Panc1 (cell line): ENCODE data around the gene DNAJC13.

Source experiments
- CTCF ChIP-seq: fragments of 450-650 bp; IDR thresholded peaks from 2 replicates; pipeline ENCODE4 v1.5.1; 2017; ENCODE audit warnings: mild to moderate bottlenecking
- POLR2AphosphoS5 ChIP-seq: IDR thresholded peaks from 2 replicates; pipeline ENCODE4 v1.6.1; 2012; ENCODE audit warnings: mild to moderate bottlenecking, low read depth, low read length, moderate library complexity
- REST ChIP-seq, 2 experiments: IDR thresholded peaks; 2 replicates each; pipeline ENCODE4 v1.6.1; 2011 to 2012; ENCODE audit warnings: low read depth in 2 of 2, control low read depth in 1 of 2, low read length in 1 of 2, mild to moderate bottlenecking in 1 of 2, moderate library complexity in 1 of 2; ENCODE audit not compliant: insufficient read depth in 1 of 2

DNA sequence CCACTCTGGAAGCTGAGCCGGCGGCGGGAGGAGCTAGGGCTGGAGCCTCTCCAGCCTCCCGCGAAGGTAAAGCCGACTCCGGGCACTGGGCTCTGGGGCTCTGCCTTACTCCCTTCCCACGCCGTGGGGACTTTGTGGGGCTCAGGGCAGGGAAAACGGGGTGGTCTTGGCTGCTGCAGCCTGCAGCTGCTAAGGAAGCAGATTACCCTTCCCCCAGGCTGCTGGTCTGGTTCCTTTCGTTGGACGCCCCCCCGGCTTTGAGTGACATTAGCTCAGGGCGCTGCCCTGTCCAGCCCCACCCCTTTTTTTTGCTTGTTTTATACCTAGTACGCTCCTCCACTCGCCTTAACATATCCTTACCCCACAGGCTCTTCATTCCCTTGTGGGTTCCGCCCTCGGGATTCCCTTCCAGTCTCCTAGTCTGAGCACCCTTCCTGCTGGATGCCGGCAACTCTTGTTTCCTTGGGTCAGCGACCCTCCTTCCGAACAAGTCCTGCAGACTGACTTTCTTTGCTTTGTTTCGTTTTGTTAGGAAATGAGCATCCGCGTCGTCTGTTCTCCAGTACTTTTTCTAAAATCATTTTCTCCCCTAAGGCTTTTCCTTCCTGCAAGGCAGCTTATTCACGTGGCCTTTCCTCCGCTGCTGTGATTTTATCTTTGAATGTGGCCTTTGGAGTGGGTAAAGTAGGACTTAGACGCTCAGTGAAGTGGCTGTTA is 551 bp downstream of the DNAJC13 start:
- TF ChIP-seq CTCF (no peak), POLR2AphosphoS5 (peak; percentile 62; the same call in 1 of the 2 replicates), REST (IDR thresholded peaks at IDR 0.05; ENCODE audit: insufficient read depth in 1 of 2, low read depth in 2 of 2, low read length in 1 of 2) (0 out of 4 replicates have a peak, but pooled peaks of 1 of the 2 experiments have one; percentile 27)
